Measurements from ENCODE around the gene IFITM10. TPM values are rescaled to one million over a fixed set of nuclear protein-coding genes. Genes with fewer than 3 reads are reported as not detected.

IFITM10 gene
- total and polyA plus RNA-seq, 10 of the 15 experiments (the other 5 are each of a cell fraction or from before 2014, with no cell fraction given): 0.04 to 0.27 TPM; not detected in 8

GRCh38 chr11:1728931-1729691 lies 21.3 kb downstream of the IFITM10 start:
- in situ Hi-C loops (cut with MboI): no loop called here
- TF ChIP-seq CBX5 (IDR thresholded peaks at IDR 0.05; ENCODE audit: low read depth): no peak
- TF ChIP-seq ZNF207 (IDR thresholded peaks at IDR 0.05; ENCODE audit: borderline replicate concordance): no peak
- no peak for TF ChIP-seq TAF1 (IDR thresholded peaks at IDR 0.05; ENCODE audit: borderline replicate concordance, low read depth, low read length)
- TF ChIP-seq IKZF1 (conservative IDR thresholded peaks at IDR 0.05): no peak
- TF ChIP-seq NFYA (IDR thresholded peaks at IDR 0.05; ENCODE audit: borderline replicate concordance, low read depth, low read length): no peak
- TF ChIP-seq DPF2 (IDR thresholded peaks at IDR 0.05): no peak
- no peak for TF ChIP-seq ESRRA (IDR thresholded peaks at IDR 0.05; ENCODE audit: low read length)
- no peak for TF ChIP-seq GATAD2B (conservative IDR thresholded peaks at IDR 0.05; ENCODE audit: low read depth)
- no peak for TF ChIP-seq ASH2L (IDR thresholded peaks at IDR 0.05; ENCODE audit: borderline replicate concordance, low read depth)
- no peak for TF ChIP-seq TCF12 (IDR thresholded peaks at IDR 0.05; ENCODE audit: low read depth, low read length)
- Histone ChIP-seq H3K36me3 (ENCODE audit: control insufficient read depth in 2 of 2, insufficient read depth in 2 of 2, low read length in 1 of 2) (no peaks in the 10 kb centered on the region), H3K27me3 (replicated peaks in 1 of 2; ENCODE audit: control insufficient read depth in 2 of 2, insufficient read depth in 2 of 2, low read length in 1 of 2) (0 out of 4 replicates have a peak, but pooled peaks cover 0 to 6% of the 10 kb centered on the region in 2 experiments), H3K9ac (ENCODE audit: control insufficient read depth, insufficient read depth, low read length) (no peak overlapping the region), H4K20me1 (ENCODE audit: control insufficient read depth, insufficient read depth) (no peaks in the 10 kb centered on the region), H3K9me3 (replicated peaks; ENCODE audit: control insufficient read depth, insufficient read depth, low read length) (no peaks in the 10 kb centered on the region), H3K79me2 (ENCODE audit: control insufficient read depth, insufficient read depth, low read length) (no peaks in the 10 kb centered on the region), H3K27ac (ENCODE audit: control insufficient read depth, insufficient read depth) (no peak overlapping the region), H2AFZ (ENCODE audit: control insufficient read depth, low read depth, low read length) (no peak overlapping the region), H3K4me1 (ENCODE audit: control insufficient read depth, insufficient read depth, low read length) (no peaks in the 10 kb centered on the region), H3K4me3 (no peak overlapping the region), H3K4me2 (ENCODE audit: control insufficient read depth, insufficient read depth) (no peak overlapping the region)
- POLR2A ChIA-PET: no interaction called here
- RAD21 ChIA-PET (ENCODE audit: unreplicated experiment): no interaction called here
- no TSS peak for BruUV-seq (replicated peaks)
- SMC1A ChIA-PET (ENCODE audit: uncharacterized antibody, unreplicated experiment): no interaction called here
- intact Hi-C loops (cut with micrococcal nuclease; ENCODE audit: unreplicated experiment): no loop called here
- WGBS (ENCODE audit: insufficient coverage, insufficient replicate concordance, low lambda C conversion rate, missing lambda C conversion rate): 11% methylated on average over 23 of the region's 25 CpGs
- FAIRE-seq (no peak), DNase-seq (ENCODE audit: low read depth, low spot score) (no peak), ATAC-seq (no peak)
- CTCF ChIA-PET: no interaction called here

Data from GM12878 (cell line).